Cardiac muscle cell (in vitro differentiated cells and primary cell): Measurements from ENCODE around the gene PEX14. TPM values are rescaled to one million over a fixed set of nuclear protein-coding genes. Genes with fewer than 3 reads are reported as not detected.

Source experiments
- DNase-seq, 2 donors: peaks; one replicate each; pipeline versions ENCODE4 v3.0.0 to v3.0.0-alpha.2; 2010 to 2017; ENCODE audit warnings: low read depth in 1 of 2, low spot score in 1 of 2
- H3K27ac ChIP-seq: fragments of 200-600 bp; sonication (generic); 2 replicates; pipeline ENCODE4 v1.5.1; 2016
- H3K27me3 ChIP-seq: fragments of 200-600 bp; sonication (generic); 2 replicates; pipeline ENCODE4 v1.6.0; 2016; ENCODE audit warnings: control low read depth
- H3K36me3 ChIP-seq: fragments of 200-600 bp; sonication (generic); 2 replicates; pipeline ENCODE4 v1.5.1; 2016; ENCODE audit warnings: control low read depth
- H3K4me1 ChIP-seq: fragments of 200-600 bp; sonication (generic); 2 replicates; pipeline ENCODE4 v1.8.1; 2017; ENCODE audit warnings: low read depth, mild to moderate bottlenecking, mixed run types
- H3K4me3 ChIP-seq: fragments of 200-600 bp; sonication (generic); 2 replicates; pipeline ENCODE4 v1.5.1; 2016; ENCODE audit warnings: mild to moderate bottlenecking
- H3K9me3 ChIP-seq: fragments of 200-600 bp; sonication (generic); 2 replicates; pipeline ENCODE4 v1.5.1; 2017; ENCODE audit warnings: low read depth, mild to moderate bottlenecking, control low read depth
- polyA plus RNA-seq: library from polyadenylated mRNA; unstranded; fragments of >200 nt; fragmentation: Nextera tagmentation; extraction: Ambion mirVana; gene quantifications from 2 replicates; pipeline ENCODE4 v1.2.1, GENCODE V29; 2016
- total RNA-seq: library from RNA; depleted of rRNA; stranded (reverse); fragments of >200 nt; gene quantifications from 2 replicates; pipeline ENCODE4 v1.2.3, GENCODE V29; 2016
- TF ChIP-seq, protein P1 (sequence below): IDR thresholded peaks from 2 replicates; pipeline ENCODE4 v1.5.1; 2012; ENCODE audit warnings: low read depth, mild to moderate bottlenecking, low read length

The PEX14 gene
- total and polyA plus RNA-seq, 2 experiments from 2014 or later = 25.0 to 32.1 TPM

DNA sequence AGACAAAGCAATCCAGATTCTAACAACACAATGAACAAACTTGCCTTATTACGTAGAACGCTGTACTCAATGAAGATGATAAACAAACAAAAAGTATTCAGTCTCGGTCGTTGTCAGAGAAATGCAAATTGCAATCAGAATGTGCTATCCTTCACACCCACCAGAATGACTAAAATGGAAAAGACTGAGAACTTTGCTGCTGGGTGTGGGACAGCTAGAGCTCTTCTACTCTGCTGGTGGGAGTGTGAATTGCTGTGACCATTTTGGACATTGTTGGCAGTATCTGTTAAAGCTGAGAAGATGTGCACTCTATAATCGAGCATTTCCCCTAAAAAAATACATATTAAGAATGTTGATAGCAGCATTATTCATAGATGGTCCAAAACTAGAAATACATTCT is 111.4 kb downstream of the PEX14 start:
- no peak for DNase-seq
- TF ChIP-seq, protein P1, sequence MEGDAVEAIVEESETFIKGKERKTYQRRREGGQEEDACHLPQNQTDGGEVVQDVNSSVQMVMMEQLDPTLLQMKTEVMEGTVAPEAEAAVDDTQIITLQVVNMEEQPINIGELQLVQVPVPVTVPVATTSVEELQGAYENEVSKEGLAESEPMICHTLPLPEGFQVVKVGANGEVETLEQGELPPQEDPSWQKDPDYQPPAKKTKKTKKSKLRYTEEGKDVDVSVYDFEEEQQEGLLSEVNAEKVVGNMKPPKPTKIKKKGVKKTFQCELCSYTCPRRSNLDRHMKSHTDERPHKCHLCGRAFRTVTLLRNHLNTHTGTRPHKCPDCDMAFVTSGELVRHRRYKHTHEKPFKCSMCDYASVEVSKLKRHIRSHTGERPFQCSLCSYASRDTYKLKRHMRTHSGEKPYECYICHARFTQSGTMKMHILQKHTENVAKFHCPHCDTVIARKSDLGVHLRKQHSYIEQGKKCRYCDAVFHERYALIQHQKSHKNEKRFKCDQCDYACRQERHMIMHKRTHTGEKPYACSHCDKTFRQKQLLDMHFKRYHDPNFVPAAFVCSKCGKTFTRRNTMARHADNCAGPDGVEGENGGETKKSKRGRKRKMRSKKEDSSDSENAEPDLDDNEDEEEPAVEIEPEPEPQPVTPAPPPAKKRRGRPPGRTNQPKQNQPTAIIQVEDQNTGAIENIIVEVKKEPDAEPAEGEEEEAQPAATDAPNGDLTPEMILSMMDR = no peak
- Histone ChIP-seq H3K9me3 (no peaks in the 10 kb centered on the region), H3K4me3 (no peak overlapping the region), H3K36me3 (no peaks in the 10 kb centered on the region), H3K27ac (no peak overlapping the region), H3K27me3 (no peaks in the 10 kb centered on the region), H3K4me1 (peaks cover 1% of the 10 kb centered on the region)

DNA sequence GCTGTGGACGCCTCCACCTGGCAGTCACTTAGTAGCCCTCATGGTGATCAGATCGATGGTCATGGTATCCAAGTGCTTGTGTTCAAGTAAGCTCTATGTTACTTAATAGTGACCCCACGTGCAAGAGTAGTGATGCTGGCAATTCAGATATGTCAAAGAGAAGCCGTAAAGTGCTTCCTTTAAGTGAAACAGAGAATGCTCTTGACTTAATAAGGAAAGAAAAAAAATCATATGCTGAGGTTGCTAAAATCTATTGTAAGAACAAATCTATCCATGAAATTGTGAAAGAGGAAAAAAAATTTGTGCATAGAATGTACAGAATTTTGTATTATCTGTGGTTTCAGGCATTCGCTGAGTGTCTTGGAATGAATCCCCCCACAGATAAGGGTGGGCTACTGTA is 113.9 kb downstream of the PEX14 start:
- H3K4me3 ChIP-seq = no peak overlapping the region
- no peak for DNase-seq
- peaks cover 24% of the 10 kb centered on the region for H3K4me1 ChIP-seq
- H3K36me3 ChIP-seq = no peaks in the 10 kb centered on the region
- no peak overlapping the region for H3K27ac ChIP-seq
- H3K27me3 ChIP-seq = no peaks in the 10 kb centered on the region
- no peaks in the 10 kb centered on the region for H3K9me3 ChIP-seq
- TF ChIP-seq, protein P1 = no peak

DNA sequence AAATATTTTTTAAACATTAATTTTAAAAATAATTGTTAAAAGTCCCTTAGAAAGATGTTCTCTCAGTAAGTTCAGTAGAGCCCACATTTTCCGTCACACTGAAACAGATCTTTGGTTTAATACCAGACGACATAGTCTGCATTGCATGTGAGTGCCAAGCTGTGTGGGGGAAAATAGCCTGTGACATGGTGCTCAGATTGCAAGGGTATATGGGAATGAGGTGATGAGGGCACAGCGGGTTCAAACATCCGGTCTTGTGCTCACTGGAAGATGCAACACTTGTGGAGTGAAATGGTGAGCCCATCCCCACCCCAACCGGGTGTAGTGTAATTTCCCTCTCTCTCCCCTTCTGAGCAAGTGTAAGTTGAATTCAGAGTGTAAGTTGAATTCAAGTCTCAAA is 114.3 kb downstream of the PEX14 start:
- DNase-seq = no peak
- Histone ChIP-seq H3K4me3 (no peak overlapping the region), H3K9me3 (no peaks in the 10 kb centered on the region), H3K27ac (no peak overlapping the region), H3K36me3 (no peaks in the 10 kb centered on the region), H3K4me1 (peaks cover 28% of the 10 kb centered on the region), H3K27me3 (no peaks in the 10 kb centered on the region)
- TF ChIP-seq, protein P1 = no peak

DNA sequence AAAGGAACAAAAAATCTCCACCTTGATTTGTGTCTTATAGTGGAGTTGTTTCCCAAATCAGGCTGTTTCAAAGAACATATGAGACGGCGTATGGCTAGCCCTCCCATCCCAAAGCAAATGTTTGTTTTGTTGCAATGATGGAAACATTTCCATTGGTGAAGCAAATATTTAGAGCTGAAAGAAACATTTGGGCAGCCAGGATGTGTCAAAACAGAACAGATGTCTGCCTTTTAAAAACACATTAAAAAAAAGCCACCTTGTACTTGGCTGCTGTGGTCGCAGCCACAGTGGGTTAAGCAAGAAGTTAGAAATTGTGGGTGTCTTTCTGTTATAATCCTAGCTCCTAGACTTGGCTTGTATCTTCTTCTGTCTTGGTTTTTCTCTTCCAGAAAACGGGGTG is 116.3 kb downstream of the PEX14 start:
- no peak overlapping the region for H3K4me3 ChIP-seq
- DNase-seq = no peak
- peaks cover 41% of the 10 kb centered on the region for H3K4me1 ChIP-seq
- no peaks in the 10 kb centered on the region for H3K9me3 ChIP-seq
- H3K27me3 ChIP-seq = no peaks in the 10 kb centered on the region
- TF ChIP-seq, protein P1 = no peak
- no peak overlapping the region for H3K27ac ChIP-seq
- H3K36me3 ChIP-seq = no peaks in the 10 kb centered on the region

DNA sequence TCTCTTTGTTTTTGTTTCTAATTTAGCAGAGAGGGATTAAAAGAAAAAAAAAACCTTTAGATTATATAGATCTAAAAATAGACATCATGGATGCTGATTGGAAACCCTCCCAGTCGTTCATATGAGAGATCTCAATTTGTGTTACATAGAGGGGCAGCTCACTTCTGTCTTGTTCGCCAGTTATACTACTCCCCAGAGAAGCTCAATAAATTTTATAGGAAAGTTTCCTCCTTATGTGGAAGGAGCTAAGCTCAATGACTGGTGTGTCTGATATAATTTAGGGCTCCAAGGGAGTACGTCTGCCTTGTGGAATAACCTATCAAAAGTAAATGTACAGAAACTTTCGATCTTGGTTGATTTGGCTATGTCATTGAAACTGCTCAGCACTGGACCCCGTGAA is 117.6 kb downstream of the PEX14 start:
- no peak for DNase-seq
- H3K4me1 ChIP-seq = peaks cover 41% of the 10 kb centered on the region
- peak overlapping the region; percentile 65 for H3K27ac ChIP-seq
- no peaks in the 10 kb centered on the region for H3K36me3 ChIP-seq
- H3K9me3 ChIP-seq = no peaks in the 10 kb centered on the region
- H3K4me3 ChIP-seq = no peak overlapping the region
- H3K27me3 ChIP-seq = no peaks in the 10 kb centered on the region
- TF ChIP-seq, protein P1 = no peak

DNA sequence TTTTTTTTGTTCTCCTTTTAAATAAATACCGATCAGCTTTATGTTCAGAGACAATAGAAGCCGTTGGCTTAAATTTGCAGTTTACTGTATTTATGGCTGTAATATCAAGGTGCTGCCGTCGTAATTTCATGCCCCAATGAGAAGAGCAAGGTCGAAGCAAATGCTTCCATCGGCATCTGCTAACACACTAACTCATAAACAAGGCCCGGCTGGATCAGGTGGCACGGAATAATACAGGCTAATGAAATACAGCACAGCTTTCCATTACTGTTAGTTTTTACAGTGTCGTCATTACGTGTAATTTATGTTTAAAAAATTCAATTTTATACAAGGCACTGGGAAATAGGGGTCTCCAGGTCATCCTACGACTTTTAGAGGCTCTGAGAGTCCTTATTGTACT is 119.0 kb downstream of the PEX14 start:
- peaks cover 41% of the 10 kb centered on the region for H3K4me1 ChIP-seq
- no peaks in the 10 kb centered on the region for H3K9me3 ChIP-seq
- no peak overlapping the region for H3K27ac ChIP-seq

More for the DNA sequence above, 119.0 kb downstream of the PEX14 start:
- TF ChIP-seq, protein P1 = no peak
- no peak for DNase-seq
- no peaks in the 10 kb centered on the region for H3K36me3 ChIP-seq
- H3K27me3 ChIP-seq = no peaks in the 10 kb centered on the region
- H3K4me3 ChIP-seq = no peak overlapping the region
